Measurements from ENCODE around the gene NBDY.

The NBDY gene

DNA sequence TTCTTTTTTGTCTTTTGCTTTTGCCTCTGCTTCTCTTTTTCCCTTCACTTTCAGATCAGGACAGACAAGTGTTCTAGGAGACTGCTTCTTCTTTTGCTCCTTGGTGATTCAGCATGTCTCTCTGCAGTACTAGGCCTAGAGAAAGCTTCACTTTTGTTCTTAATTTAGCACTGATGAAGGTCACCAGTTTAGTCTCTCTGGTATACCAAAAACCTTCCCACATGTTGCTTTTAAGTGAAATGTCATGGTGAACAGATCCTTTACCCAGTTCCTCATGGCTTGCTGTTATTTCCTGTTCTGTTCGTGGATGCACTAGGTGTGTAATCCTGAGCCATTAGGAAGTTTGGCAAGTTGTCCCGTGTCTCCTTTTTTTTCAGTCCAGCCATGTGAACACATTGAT lies 53.3 kb downstream of the NBDY start:
- no peak for ATAC-seq
- TF ChIP-seq ZC3H10 (CRISPR knock-in tag; IDR thresholded peaks at IDR 0.05) (no peak), ZFP30 (CRISPR knock-in tag; IDR thresholded peaks at IDR 0.05) (no peak), ISL1 (CRISPR knock-in tag; IDR thresholded peaks at IDR 0.05) (no peak), ARNTL (CRISPR knock-in tag; IDR thresholded peaks at IDR 0.05; ENCODE audit: borderline replicate concordance, low read depth) (no peak)

DNA sequence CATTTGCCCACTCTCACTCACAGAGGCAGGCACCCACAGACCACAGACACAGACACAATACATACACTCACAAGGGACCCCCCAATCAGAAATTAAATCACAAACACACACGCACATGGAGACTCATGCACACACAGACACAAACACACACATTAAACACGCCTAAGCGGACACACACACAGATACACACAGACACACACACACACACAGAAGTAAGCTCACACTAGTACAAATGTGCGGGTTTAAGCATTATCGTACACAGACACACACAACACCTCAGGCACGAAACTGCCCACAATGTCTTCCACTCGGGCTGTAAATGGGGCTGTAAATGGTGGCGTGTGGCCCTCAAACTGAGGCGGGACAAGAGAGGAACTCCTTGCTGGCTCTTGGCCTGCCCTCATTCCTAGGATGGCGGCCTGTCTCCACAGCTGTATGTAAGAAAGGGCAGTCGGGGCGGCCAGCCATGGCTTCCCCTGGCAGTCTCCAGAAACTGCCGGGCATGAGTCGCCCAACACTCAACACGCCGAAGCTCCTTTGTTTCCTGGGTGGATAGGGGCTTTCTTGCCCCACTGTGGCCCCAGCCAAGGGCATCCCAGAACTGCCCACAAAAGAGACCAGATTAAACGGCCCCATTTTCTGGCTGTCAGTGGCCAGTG lies 53.9 kb downstream of the NBDY start:
- TF ChIP-seq ZNF70 (CRISPR knock-in tag; IDR thresholded peaks at IDR 0.05), result no peak
- TF ChIP-seq ZNF8 (CRISPR knock-in tag; IDR thresholded peaks at IDR 0.05), result no peak
- no peak for TF ChIP-seq SNAI2 (CRISPR knock-in tag; IDR thresholded peaks at IDR 0.05)
- TF ChIP-seq, protein P1, sequence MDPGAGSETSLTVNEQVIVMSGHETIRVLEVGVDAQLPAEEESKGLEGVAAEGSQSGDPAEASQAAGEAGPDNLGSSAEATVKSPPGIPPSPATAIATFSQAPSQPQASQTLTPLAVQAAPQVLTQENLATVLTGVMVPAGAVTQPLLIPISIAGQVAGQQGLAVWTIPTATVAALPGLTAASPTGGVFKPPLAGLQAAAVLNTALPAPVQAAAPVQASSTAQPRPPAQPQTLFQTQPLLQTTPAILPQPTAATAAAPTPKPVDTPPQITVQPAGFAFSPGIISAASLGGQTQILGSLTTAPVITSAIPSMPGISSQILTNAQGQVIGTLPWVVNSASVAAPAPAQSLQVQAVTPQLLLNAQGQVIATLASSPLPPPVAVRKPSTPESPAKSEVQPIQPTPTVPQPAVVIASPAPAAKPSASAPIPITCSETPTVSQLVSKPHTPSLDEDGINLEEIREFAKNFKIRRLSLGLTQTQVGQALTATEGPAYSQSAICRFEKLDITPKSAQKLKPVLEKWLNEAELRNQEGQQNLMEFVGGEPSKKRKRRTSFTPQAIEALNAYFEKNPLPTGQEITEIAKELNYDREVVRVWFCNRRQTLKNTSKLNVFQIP (CRISPR knock-in tag; IDR thresholded peaks at IDR 0.05; ENCODE audit: borderline replicate concordance, low read depth), result no peak
- TF ChIP-seq RARB (CRISPR knock-in tag; IDR thresholded peaks at IDR 0.05), result no peak
- TF ChIP-seq, protein P2, sequence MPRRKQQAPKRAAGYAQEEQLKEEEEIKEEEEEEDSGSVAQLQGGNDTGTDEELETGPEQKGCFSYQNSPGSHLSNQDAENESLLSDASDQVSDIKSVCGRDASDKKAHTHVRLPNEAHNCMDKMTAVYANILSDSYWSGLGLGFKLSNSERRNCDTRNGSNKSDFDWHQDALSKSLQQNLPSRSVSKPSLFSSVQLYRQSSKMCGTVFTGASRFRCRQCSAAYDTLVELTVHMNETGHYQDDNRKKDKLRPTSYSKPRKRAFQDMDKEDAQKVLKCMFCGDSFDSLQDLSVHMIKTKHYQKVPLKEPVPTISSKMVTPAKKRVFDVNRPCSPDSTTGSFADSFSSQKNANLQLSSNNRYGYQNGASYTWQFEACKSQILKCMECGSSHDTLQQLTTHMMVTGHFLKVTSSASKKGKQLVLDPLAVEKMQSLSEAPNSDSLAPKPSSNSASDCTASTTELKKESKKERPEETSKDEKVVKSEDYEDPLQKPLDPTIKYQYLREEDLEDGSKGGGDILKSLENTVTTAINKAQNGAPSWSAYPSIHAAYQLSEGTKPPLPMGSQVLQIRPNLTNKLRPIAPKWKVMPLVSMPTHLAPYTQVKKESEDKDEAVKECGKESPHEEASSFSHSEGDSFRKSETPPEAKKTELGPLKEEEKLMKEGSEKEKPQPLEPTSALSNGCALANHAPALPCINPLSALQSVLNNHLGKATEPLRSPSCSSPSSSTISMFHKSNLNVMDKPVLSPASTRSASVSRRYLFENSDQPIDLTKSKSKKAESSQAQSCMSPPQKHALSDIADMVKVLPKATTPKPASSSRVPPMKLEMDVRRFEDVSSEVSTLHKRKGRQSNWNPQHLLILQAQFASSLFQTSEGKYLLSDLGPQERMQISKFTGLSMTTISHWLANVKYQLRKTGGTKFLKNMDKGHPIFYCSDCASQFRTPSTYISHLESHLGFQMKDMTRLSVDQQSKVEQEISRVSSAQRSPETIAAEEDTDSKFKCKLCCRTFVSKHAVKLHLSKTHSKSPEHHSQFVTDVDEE (CRISPR knock-in tag; IDR thresholded peaks at IDR 0.05), result no peak
- TF ChIP-seq TOX (CRISPR knock-in tag; IDR thresholded peaks at IDR 0.05; ENCODE audit: borderline replicate concordance), result no peak
- no peak for TF ChIP-seq ARNTL (CRISPR knock-in tag; IDR thresholded peaks at IDR 0.05; ENCODE audit: borderline replicate concordance, low read depth)
- TF ChIP-seq ZC3H10 (CRISPR knock-in tag; IDR thresholded peaks at IDR 0.05), result no peak
- TF ChIP-seq ESRRG (CRISPR knock-in tag; IDR thresholded peaks at IDR 0.05), result no peak
- TF ChIP-seq BACH2 (CRISPR knock-in tag; IDR thresholded peaks at IDR 0.05; ENCODE audit: borderline replicate concordance), result no peak
- TF ChIP-seq GLIS3 (CRISPR knock-in tag; IDR thresholded peaks at IDR 0.05), result no peak
- no peak for TF ChIP-seq ZNF565 (CRISPR knock-in tag; conservative IDR thresholded peaks at IDR 0.05; ENCODE audit: low read depth)
- no peak for TF ChIP-seq OSR1 (CRISPR knock-in tag; IDR thresholded peaks at IDR 0.05)
- no peak for ATAC-seq

DNA sequence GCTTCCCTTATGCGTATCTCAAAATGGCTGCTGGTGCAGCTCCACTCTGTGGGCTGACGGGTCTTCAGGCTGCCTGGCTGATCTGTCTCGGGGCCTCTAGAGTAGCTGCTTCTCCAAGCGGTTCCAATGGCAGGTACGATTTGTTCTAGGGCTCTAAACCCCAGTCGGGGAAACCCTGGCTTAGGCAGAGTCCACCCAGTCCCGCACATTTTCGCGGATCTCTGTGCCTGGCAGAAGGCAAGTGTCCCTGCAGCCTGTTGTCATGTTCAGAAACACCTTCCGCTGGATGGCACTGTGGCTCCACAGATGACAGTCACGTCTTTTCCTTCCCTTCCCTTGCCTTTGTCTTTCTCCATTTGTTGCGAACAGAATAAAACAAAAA lies 54.4 kb downstream of the NBDY start:
- TF ChIP-seq ZNF70 (CRISPR knock-in tag; IDR thresholded peaks at IDR 0.05) (no peak), PPARA (CRISPR knock-in tag; IDR thresholded peaks at IDR 0.05; ENCODE audit: borderline replicate concordance) (no peak), TCF4 (CRISPR knock-in tag; IDR thresholded peaks at IDR 0.05; ENCODE audit: borderline replicate concordance) (no peak), ZC3H10 (CRISPR knock-in tag; IDR thresholded peaks at IDR 0.05) (no peak), ISL1 (CRISPR knock-in tag; IDR thresholded peaks at IDR 0.05) (no peak), OSR1 (CRISPR knock-in tag; IDR thresholded peaks at IDR 0.05) (no peak), ARNTL (CRISPR knock-in tag; IDR thresholded peaks at IDR 0.05; ENCODE audit: borderline replicate concordance, low read depth) (no peak)
- TF ChIP-seq, protein P3, sequence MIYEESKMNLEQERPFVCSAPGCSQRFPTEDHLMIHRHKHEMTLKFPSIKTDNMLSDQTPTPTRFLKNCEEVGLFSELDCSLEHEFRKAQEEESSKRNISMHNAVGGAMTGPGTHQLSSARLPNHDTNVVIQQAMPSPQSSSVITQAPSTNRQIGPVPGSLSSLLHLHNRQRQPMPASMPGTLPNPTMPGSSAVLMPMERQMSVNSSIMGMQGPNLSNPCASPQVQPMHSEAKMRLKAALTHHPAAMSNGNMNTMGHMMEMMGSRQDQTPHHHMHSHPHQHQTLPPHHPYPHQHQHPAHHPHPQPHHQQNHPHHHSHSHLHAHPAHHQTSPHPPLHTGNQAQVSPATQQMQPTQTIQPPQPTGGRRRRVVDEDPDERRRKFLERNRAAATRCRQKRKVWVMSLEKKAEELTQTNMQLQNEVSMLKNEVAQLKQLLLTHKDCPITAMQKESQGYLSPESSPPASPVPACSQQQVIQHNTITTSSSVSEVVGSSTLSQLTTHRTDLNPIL (CRISPR knock-in tag; IDR thresholded peaks at IDR 0.05; ENCODE audit: low read depth), result no peak
- TF ChIP-seq, protein P4, sequence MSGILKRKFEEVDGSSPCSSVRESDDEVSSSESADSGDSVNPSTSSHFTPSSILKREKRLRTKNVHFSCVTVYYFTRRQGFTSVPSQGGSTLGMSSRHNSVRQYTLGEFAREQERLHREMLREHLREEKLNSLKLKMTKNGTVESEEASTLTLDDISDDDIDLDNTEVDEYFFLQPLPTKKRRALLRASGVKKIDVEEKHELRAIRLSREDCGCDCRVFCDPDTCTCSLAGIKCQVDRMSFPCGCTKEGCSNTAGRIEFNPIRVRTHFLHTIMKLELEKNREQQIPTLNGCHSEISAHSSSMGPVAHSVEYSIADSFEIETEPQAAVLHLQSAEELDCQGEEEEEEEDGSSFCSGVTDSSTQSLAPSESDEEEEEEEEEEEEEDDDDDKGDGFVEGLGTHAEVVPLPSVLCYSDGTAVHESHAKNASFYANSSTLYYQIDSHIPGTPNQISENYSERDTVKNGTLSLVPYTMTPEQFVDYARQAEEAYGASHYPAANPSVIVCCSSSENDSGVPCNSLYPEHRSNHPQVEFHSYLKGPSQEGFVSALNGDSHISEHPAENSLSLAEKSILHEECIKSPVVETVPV (CRISPR knock-in tag; IDR thresholded peaks at IDR 0.05), result no peak
- peak; percentile 13; the same call in 1 of the 3 replicates for ATAC-seq

DNA sequence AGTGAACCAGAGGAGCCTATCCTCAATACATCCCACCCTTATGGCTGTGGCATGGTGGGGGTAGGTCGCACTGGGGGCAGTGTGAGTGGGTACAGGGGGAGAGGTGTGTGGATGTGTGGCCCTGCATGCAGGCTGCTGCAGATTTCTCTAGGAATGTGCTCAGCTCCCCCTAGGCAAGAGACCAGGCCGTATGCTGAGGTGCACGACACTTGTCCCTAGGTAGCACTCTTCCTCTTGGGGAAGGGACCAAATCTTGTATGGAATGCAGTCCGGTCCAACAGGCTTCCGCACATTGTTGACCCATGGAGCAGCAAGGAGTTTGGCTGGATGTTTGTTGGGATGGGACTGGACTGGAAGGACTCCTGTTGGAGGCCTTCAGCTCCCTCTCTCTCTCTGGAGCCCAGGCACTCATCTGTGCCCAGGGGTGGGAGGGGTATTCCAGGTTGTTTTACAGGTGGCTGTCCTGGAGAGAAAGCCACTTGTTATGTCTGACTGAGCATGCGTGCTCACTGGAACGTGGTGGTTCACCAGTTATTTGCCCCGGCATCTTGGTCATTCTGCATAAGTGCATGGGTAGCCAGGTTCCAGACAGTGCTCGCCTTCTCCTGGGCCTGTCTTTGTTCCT lies 55.1 kb downstream of the NBDY start:
- no peak for ATAC-seq
- TF ChIP-seq OSR1 (CRISPR knock-in tag; IDR thresholded peaks at IDR 0.05) (no peak), SNAI2 (CRISPR knock-in tag; IDR thresholded peaks at IDR 0.05) (no peak), ZNF565 (CRISPR knock-in tag; conservative IDR thresholded peaks at IDR 0.05; ENCODE audit: low read depth) (no peak), ZFP3 (CRISPR knock-in tag; IDR thresholded peaks at IDR 0.05) (no peak), RARB (CRISPR knock-in tag; IDR thresholded peaks at IDR 0.05) (no peak), ISL1 (CRISPR knock-in tag; IDR thresholded peaks at IDR 0.05) (no peak), ZFP30 (CRISPR knock-in tag; IDR thresholded peaks at IDR 0.05) (no peak), PPARA (CRISPR knock-in tag; IDR thresholded peaks at IDR 0.05; ENCODE audit: borderline replicate concordance) (no peak), TCF4 (CRISPR knock-in tag; IDR thresholded peaks at IDR 0.05; ENCODE audit: borderline replicate concordance) (no peak), CSDC2 (CRISPR knock-in tag; IDR thresholded peaks at IDR 0.05) (no peak)
- TF ChIP-seq, protein P3 (CRISPR knock-in tag; IDR thresholded peaks at IDR 0.05; ENCODE audit: low read depth), result no peak
- TF ChIP-seq, protein P5, sequence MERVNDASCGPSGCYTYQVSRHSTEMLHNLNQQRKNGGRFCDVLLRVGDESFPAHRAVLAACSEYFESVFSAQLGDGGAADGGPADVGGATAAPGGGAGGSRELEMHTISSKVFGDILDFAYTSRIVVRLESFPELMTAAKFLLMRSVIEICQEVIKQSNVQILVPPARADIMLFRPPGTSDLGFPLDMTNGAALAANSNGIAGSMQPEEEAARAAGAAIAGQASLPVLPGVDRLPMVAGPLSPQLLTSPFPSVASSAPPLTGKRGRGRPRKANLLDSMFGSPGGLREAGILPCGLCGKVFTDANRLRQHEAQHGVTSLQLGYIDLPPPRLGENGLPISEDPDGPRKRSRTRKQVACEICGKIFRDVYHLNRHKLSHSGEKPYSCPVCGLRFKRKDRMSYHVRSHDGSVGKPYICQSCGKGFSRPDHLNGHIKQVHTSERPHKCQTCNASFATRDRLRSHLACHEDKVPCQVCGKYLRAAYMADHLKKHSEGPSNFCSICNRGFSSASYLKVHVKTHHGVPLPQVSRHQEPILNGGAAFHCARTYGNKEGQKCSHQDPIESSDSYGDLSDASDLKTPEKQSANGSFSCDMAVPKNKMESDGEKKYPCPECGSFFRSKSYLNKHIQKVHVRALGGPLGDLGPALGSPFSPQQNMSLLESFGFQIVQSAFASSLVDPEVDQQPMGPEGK (CRISPR knock-in tag; IDR thresholded peaks at IDR 0.05; ENCODE audit: borderline replicate concordance), result no peak
